Measurements from ENCODE around the gene NPY4R2.
"Not testable (repeated sequence)": the region's sequence is repeated elsewhere in the genome, so short reads cannot be mapped to it uniquely, and the experiment has no call there.

Gene NPY4R2

DNA sequence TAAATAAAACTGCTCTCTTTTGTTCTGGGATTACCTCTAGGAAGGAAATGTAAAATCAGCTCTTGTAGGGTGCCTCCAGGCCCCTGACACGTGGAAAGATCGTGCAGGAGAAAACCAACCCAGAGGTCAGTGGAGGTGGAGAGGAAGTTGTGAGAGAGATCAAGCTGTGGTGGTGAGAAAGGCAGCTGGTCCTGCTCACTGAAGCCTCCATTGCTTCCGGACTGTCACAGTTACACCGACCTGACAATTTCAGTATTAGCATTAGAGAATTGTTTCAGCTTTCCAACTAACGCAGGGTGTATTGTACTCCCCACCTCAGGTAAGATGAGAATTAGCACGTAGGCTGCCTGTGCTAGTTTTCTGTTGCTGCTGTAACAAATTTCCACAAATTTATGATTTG lies 50.5 kb downstream of the NPY4R2 start:
- H3K27ac ChIP-seq (ENCODE audit: insufficient read depth in 1 of 2, low read depth in 1 of 2, low read length in 2 of 2, poor library complexity in 1 of 2, severe bottlenecking in 2 of 2); CTCF ChIA-PET; H3K36me3 ChIP-seq (ENCODE audit: control insufficient read depth in 4 of 4, insufficient read depth in 4 of 4, low read length in 3 of 4); POLR2A ChIA-PET; H3K9me3 ChIP-seq (ENCODE audit: control extremely low read depth in 1 of 5, control insufficient read depth in 4 of 5, insufficient read depth in 2 of 5, low read depth in 1 of 5, low read length in 4 of 5); DNase-seq; H3K4me3 ChIP-seq (ENCODE audit: control insufficient read depth in 1 of 7, extremely low read depth in 1 of 7, insufficient read depth in 4 of 7, low read depth in 2 of 7, low read length in 6 of 7); H3K4me1 ChIP-seq (ENCODE audit: control extremely low read depth in 1 of 4, control insufficient read depth in 4 of 4, insufficient read depth in 4 of 4, low read length in 3 of 4); H3K27me3 ChIP-seq (replicated peaks in 2 of 5; ENCODE audit: control insufficient read depth in 4 of 5, insufficient read depth in 5 of 5, low read length in 4 of 5): not testable (repeated sequence)
- 80% methylated on average over 1 of the region's 6 CpGs for WGBS (ENCODE audit: insufficient coverage)

DNA sequence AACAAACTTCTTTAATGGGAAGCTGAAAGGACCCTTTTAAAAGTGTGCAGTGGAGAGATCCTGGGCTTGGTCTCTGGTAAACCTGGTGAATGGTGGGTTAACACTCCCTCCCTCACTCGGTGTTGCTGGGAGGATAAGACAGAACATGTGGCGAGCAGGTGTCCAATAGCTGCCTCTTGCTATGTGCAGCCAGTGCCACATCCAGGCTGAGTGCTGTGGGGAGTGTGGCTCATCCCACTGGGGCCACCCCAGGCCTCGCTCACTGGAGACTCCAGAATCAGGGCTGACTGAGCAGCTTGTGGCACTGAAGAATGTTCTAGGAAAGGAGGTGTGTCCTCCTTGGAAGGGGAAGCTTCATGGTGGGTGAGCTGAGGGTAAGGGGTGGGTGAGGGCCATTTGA lies 51.6 kb downstream of the NPY4R2 start:
- H3K9me3 ChIP-seq (ENCODE audit: control extremely low read depth in 1 of 5, control insufficient read depth in 4 of 5, insufficient read depth in 2 of 5, low read depth in 1 of 5, low read length in 4 of 5); POLR2A ChIA-PET; H3K27ac ChIP-seq (ENCODE audit: insufficient read depth in 1 of 2, low read depth in 1 of 2, low read length in 2 of 2, poor library complexity in 1 of 2, severe bottlenecking in 2 of 2); H3K27me3 ChIP-seq (replicated peaks in 2 of 5; ENCODE audit: control insufficient read depth in 4 of 5, insufficient read depth in 5 of 5, low read length in 4 of 5); DNase-seq; CTCF ChIA-PET; H3K4me3 ChIP-seq (ENCODE audit: control insufficient read depth in 1 of 7, extremely low read depth in 1 of 7, insufficient read depth in 4 of 7, low read depth in 2 of 7, low read length in 6 of 7); H3K4me1 ChIP-seq (ENCODE audit: control extremely low read depth in 1 of 4, control insufficient read depth in 4 of 4, insufficient read depth in 4 of 4, low read length in 3 of 4); H3K36me3 ChIP-seq (ENCODE audit: control insufficient read depth in 4 of 4, insufficient read depth in 4 of 4, low read length in 3 of 4): not testable (repeated sequence)
- WGBS (ENCODE audit: insufficient coverage) = no CpG with 5 or more reads among the region's 3 CpGs

GRCh38 chr10:47971598-47971997 lies 53.1 kb downstream of the NPY4R2 start:
- H3K9me3 ChIP-seq (ENCODE audit: control extremely low read depth in 1 of 5, control insufficient read depth in 4 of 5, insufficient read depth in 2 of 5, low read depth in 1 of 5, low read length in 4 of 5); POLR2A ChIA-PET; H3K4me3 ChIP-seq (ENCODE audit: control insufficient read depth in 1 of 7, extremely low read depth in 1 of 7, insufficient read depth in 4 of 7, low read depth in 2 of 7, low read length in 6 of 7); H3K27ac ChIP-seq (ENCODE audit: insufficient read depth in 1 of 2, low read depth in 1 of 2, low read length in 2 of 2, poor library complexity in 1 of 2, severe bottlenecking in 2 of 2); H3K36me3 ChIP-seq (ENCODE audit: control insufficient read depth in 4 of 4, insufficient read depth in 4 of 4, low read length in 3 of 4); CTCF ChIA-PET; H3K27me3 ChIP-seq (replicated peaks in 2 of 5; ENCODE audit: control insufficient read depth in 4 of 5, insufficient read depth in 5 of 5, low read length in 4 of 5); DNase-seq; H3K4me1 ChIP-seq (ENCODE audit: control extremely low read depth in 1 of 4, control insufficient read depth in 4 of 4, insufficient read depth in 4 of 4, low read length in 3 of 4): not testable (repeated sequence)
- no CpG with 5 or more reads among the region's 5 CpGs for WGBS (ENCODE audit: insufficient coverage)

DNA sequence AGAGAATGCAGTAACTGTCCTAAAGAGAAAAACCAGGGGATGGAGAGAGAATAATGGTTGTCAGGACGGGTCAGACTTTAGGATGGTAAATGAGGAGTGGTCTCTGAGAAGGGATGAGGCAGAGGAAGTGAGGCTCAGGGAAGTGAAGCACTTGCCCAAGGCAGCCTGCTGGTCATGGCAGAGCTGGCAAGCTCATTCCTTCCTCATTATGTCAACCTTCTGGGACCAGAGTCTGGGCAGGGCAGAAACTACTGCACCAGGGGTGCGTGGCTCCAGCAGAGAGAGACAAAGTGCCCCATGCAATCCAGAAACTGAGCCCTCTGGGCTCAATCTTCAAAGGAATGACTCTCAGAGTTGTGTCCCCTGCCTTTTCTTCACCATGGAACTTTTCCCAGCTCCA lies 53.6 kb downstream of the NPY4R2 start:
- H3K4me1 ChIP-seq (ENCODE audit: control extremely low read depth in 1 of 4, control insufficient read depth in 4 of 4, insufficient read depth in 4 of 4, low read length in 3 of 4); H3K27ac ChIP-seq (ENCODE audit: insufficient read depth in 1 of 2, low read depth in 1 of 2, low read length in 2 of 2, poor library complexity in 1 of 2, severe bottlenecking in 2 of 2); H3K4me3 ChIP-seq (ENCODE audit: control insufficient read depth in 1 of 7, extremely low read depth in 1 of 7, insufficient read depth in 4 of 7, low read depth in 2 of 7, low read length in 6 of 7); H3K27me3 ChIP-seq (replicated peaks in 2 of 5; ENCODE audit: control insufficient read depth in 4 of 5, insufficient read depth in 5 of 5, low read length in 4 of 5); DNase-seq; H3K9me3 ChIP-seq (ENCODE audit: control extremely low read depth in 1 of 5, control insufficient read depth in 4 of 5, insufficient read depth in 2 of 5, low read depth in 1 of 5, low read length in 4 of 5); POLR2A ChIA-PET; H3K36me3 ChIP-seq (ENCODE audit: control insufficient read depth in 4 of 4, insufficient read depth in 4 of 4, low read length in 3 of 4); CTCF ChIA-PET: not testable (repeated sequence)
- no CpG with 5 or more reads among the region's 2 CpGs for WGBS (ENCODE audit: insufficient coverage)

Measured in common myeloid progenitor, CD34-positive (primary cell).